DOHH2 (cell line): ENCODE measurements around the gene VEGFB.

ENCODE experiments used
- EZH2phosphoT487 ChIP-seq: fragments of 200-600 bp; sonication (generic); IDR thresholded peaks from 2 replicates; pipeline ENCODE4 v1.6.1; 2017; ENCODE audit warnings: borderline replicate concordance, mild to moderate bottlenecking, antibody characterized with exemption, low read length, moderate library complexity, mixed read lengths
- TF ChIP-seq, protein P1 (sequence below): fragments of 200-600 bp; sonication (generic); IDR thresholded peaks from one replicate; pipeline ENCODE4 v1.5.1; 2014; ENCODE audit warnings: antibody characterized with exemption, mild to moderate bottlenecking, low read depth, low read length; ENCODE audit not compliant: poor library complexity, severe bottlenecking

DNA sequence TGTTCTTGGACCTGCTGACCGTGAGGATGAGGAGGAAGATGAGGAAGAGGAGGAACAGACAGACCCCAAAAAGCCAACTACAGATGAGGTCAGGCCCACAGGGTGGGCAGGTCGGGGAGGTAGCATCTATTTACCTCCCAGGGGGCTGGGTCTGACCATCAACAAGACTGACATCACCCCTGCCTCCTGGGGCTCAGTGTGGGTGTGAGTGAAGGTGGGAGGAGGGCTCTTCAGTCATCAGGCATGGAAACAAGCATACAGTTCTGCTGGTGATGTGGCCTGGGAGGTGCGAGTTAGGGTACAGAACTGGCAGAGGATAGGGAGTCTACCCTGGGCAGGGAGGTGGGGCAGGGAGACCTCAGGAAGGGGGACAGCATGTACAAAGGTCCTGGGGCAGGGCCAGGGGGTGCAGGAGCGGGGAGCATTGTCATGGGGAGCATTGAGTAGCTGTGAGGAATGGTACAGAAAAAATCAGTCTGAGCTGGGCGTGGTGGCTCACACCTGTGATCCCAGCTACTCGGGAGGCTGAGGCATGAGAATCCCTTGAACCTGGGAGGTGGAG, 25.8 kb downstream of the VEGFB start:
- TF ChIP-seq, protein P1, sequence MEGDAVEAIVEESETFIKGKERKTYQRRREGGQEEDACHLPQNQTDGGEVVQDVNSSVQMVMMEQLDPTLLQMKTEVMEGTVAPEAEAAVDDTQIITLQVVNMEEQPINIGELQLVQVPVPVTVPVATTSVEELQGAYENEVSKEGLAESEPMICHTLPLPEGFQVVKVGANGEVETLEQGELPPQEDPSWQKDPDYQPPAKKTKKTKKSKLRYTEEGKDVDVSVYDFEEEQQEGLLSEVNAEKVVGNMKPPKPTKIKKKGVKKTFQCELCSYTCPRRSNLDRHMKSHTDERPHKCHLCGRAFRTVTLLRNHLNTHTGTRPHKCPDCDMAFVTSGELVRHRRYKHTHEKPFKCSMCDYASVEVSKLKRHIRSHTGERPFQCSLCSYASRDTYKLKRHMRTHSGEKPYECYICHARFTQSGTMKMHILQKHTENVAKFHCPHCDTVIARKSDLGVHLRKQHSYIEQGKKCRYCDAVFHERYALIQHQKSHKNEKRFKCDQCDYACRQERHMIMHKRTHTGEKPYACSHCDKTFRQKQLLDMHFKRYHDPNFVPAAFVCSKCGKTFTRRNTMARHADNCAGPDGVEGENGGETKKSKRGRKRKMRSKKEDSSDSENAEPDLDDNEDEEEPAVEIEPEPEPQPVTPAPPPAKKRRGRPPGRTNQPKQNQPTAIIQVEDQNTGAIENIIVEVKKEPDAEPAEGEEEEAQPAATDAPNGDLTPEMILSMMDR, result no peak
- TF ChIP-seq EZH2phosphoT487, result no peak
